SJSA1 (cell line): ENCODE measurements around the gene SLC25A21. TPM values are rescaled to one million over a fixed set of nuclear protein-coding genes. Genes with fewer than 3 reads are reported as not detected.
A peak's percentile ranks its signal among the peaks of the same experiment; 100 is the strongest.
"Not testable (repeated sequence)": the region's sequence is repeated elsewhere in the genome, so short reads cannot be mapped to it uniquely, and the experiment has no call there.

Source experiments
- DNase-seq, 2 experiments: peaks; one replicate each; pipeline ENCODE4 v3.0.0-alpha.2; 2015 to 2020; ENCODE audit warnings: low spot score in 2 of 2, low read depth in 1 of 2
- H3K27ac ChIP-seq: fragments of 250-450 bp; sonication (Bioruptor Pico); 2 replicates; pipeline ENCODE4 v1.5.1; 2020; ENCODE audit warnings: mild to moderate bottlenecking, moderate library complexity
- H3K27me3 ChIP-seq: fragments of 250-450 bp; sonication (Bioruptor Pico); replicated peaks from 2 replicates; pipeline ENCODE4 v1.5.1; 2020; ENCODE audit warnings: mild to moderate bottlenecking, moderate library complexity
- H3K36me3 ChIP-seq: fragments of 250-450 bp; sonication (Bioruptor Pico); 2 replicates; pipeline ENCODE4 v1.5.1; 2020; ENCODE audit warnings: mild to moderate bottlenecking
- H3K4me1 ChIP-seq: fragments of 250-450 bp; sonication (Bioruptor Pico); replicated peaks from 2 replicates; pipeline ENCODE4 v1.6.1; 2021; ENCODE audit warnings: mild to moderate bottlenecking
- H3K4me3 ChIP-seq: fragments of 250-450 bp; sonication (Bioruptor Pico); 2 replicates; pipeline ENCODE4 v1.5.1; 2020; ENCODE audit warnings: mild to moderate bottlenecking
- H3K9me3 ChIP-seq: fragments of 250-450 bp; sonication (Bioruptor Pico); replicated peaks from 2 replicates; pipeline ENCODE4 v1.5.1; 2020; ENCODE audit warnings: mild to moderate bottlenecking
- total RNA-seq: library from RNA; depleted of rRNA; stranded (reverse); fragments of >200 nt; shearing (Covaris generic); gene quantifications from 2 replicates; pipeline ENCODE4 v1.2.3, GENCODE V29; 2014; rRNA removed

SLC25A21 gene
- 1.2 and 2.6 TPM in 2 replicates for total RNA-seq

GRCh38 chr14:37172024-37172869 is at the start of gene SLC25A21:
SLC25A21 (minus strand) TSS chr14:37172606.
- no peaks in the 10 kb centered on the region for H3K27me3 ChIP-seq
- H3K4me1 ChIP-seq = peaks cover 4% of the 10 kb centered on the region; the same call in 1 of the 2 replicates
- no peaks in the 10 kb centered on the region for H3K9me3 ChIP-seq
- H3K4me3 ChIP-seq = peak within 1 kb of the TSS; percentile 65
- peak within 1 kb of the TSS; percentile 52 for H3K27ac ChIP-seq
- no peaks in the 10 kb centered on the region for H3K36me3 ChIP-seq
- DNase-seq = peak; percentile 78 to 84

DNA sequence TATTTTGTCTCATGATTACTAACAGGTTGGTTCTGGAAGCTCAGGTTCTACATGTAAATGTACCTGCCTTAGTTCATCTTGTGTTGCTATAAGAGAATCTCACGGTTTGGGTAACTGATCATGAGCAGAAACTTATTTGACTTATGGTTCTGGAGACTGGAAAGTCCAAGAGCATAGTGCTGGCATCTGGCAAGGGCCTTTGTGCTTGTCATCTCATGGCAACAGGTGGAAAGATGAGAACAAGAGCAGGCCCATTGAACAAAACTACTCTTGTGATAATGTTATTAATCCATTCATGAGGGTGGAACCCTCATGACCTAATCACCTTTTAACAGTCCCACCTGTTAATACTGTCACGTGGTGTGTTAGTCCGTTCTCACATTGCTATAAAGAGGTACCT is 48.7 kb upstream of the SLC25A21 start:
- no peak for DNase-seq
- Histone ChIP-seq H3K36me3 (no peaks in the 10 kb centered on the region), H3K4me3 (no peak overlapping the region), H3K4me1 (no peaks in the 10 kb centered on the region), H3K27me3 (no peaks in the 10 kb centered on the region), H3K27ac (no peak overlapping the region), H3K9me3 (peaks cover 5% of the 10 kb centered on the region; the same call in 1 of the 2 replicates)

GRCh38 chr14:37215345-37215744 is 42.9 kb upstream of the SLC25A21 start:
- Histone ChIP-seq H3K36me3 (no peaks in the 10 kb centered on the region), H3K9me3 (no peaks in the 10 kb centered on the region)

DNA sequence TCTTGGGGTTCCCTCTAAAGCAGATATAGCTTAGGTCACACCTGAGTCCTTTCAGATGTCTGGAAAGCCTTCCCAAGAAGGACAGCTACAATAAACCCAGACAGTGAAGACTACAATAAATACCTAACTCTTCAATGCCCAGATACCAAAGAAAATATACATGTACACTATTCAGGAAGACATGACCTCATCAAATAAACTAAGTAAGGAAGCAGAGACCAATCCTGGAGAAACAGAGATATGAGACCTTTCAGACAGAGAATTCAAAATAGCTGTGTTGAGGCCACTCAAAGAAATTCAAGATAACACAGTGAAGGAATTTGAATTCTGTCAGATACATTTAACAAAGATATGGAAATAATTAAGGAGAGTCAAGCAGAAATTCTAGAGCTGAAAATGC is 40.6 kb upstream of the SLC25A21 start:
- H3K4me3 ChIP-seq = no peak overlapping the region
- H3K9me3 ChIP-seq = no peaks in the 10 kb centered on the region
- H3K36me3 ChIP-seq = no peaks in the 10 kb centered on the region
- H3K27me3 ChIP-seq = no peaks in the 10 kb centered on the region
- H3K4me1 ChIP-seq = no peaks in the 10 kb centered on the region
- H3K27ac ChIP-seq = no peak overlapping the region
- no peak for DNase-seq

More at GRCh38 chr14:37215345-37215744, 42.9 kb upstream of the SLC25A21 start:
- no peak for DNase-seq
- Histone ChIP-seq H3K4me1 (no peaks in the 10 kb centered on the region), H3K4me3 (no peak overlapping the region), H3K27ac (no peak overlapping the region), H3K27me3 (no peaks in the 10 kb centered on the region)

GRCh38 chr14:37210448-37210847 is 38.0 kb upstream of the SLC25A21 start:
- no peak for DNase-seq
- Histone ChIP-seq H3K27ac (no peak overlapping the region), H3K36me3 (no peaks in the 10 kb centered on the region), H3K27me3 (no peaks in the 10 kb centered on the region), H3K4me3 (no peak overlapping the region), H3K4me1 (no peaks in the 10 kb centered on the region), H3K9me3 (no peaks in the 10 kb centered on the region; the same call in 1 of the 2 replicates)

- H3K9me3 ChIP-seq, H3K4me1 ChIP-seq, H3K36me3 ChIP-seq, H3K4me3 ChIP-seq, H3K27ac ChIP-seq, H3K27me3 ChIP-seq, DNase-seq: not testable (repeated sequence)
Measured at GRCh38 chr14:37209617-37210016, 37.2 kb upstream of the SLC25A21 start.

DNA sequence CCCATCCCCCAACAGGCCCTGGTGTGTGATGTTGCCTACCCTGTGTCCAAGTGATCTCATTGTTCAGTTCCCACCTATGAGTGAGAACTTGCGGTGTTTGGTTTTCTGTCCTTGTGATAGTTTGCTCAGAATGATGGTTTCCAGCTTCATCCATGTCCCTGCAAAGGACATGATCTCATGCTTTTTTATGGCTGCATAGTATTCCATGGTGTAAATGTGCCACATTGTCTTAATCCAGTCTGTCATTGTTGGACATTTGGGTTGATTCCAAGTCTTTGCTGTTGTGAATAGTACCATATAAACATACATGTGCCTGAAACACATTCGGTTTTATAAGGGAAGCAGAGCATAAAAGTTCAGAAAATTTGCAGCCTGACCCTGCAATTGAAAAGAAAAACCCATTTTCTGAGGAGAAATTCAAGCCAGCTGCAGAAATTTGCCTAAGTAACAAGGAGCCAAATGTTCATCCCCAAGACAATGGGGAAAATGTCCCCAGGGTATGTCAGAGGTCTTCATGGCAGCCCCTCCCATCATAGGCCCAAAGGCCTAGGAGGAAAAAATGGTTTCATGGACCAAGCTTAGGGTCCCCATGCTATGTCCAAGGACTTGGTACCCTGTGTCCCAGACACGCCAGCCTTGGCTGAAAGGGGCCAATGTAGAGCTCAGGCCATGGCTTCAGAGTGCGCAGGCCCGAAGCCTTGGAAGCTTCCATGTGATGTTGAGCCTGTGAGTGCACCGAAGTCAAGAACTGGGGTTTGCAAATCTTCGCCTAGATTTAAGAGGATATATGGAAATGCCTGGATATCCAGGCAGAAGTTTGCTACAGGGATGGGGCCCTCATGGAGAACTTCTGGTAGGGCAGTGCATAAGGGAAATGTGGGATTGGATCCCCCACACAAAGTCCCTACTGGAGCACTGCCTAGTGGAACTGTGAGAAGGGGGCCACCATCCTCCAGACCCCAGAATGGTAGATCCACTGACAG is 33.5 kb upstream of the SLC25A21 start:
- H3K36me3 ChIP-seq, DNase-seq, H3K27ac ChIP-seq, H3K27me3 ChIP-seq, H3K9me3 ChIP-seq, H3K4me3 ChIP-seq, H3K4me1 ChIP-seq: not testable (repeated sequence)

DNA sequence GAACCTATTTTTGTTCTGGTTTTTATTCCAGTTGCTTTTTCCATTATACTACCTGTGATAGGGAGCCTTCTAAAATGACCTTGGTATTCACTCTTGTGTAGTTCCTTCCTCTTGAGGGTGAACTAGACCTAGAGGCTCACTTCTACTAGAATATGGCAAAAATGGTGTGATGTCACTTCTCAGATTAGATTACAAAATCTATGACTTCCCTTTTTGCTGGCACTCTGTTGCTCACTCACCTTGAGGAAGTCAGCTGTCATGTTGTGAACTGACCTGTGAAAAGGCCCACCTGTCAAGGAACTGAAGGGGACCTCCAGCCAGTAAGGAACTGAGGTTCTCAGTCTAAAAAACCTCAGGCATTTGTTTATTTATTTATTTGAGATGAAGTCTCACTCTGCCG is 31.0 kb upstream of the SLC25A21 start:
- DNase-seq = no peak
- Histone ChIP-seq H3K27ac (no peak overlapping the region), H3K9me3 (no peaks in the 10 kb centered on the region; the same call in 1 of the 2 replicates), H3K27me3 (no peaks in the 10 kb centered on the region), H3K4me1 (no peaks in the 10 kb centered on the region), H3K4me3 (no peak overlapping the region), H3K36me3 (no peaks in the 10 kb centered on the region)

DNA sequence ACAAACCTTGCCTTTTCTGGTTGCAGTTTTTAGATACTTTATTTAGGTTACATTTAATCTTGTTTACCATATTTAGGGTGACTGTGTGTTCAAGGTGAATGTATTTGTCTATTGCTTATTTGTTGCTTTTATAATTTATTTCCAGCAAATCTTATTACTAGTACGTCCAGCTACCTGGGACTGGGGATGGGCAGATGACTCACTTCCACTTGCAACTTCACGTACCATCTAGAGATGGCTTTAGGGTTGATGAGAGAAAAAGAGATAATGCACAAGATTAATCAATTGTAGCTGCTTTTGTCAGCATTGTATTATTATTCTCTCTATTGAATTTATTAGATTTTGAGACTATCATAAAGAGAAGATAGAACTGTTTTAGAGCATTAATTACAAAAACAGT is 30.4 kb upstream of the SLC25A21 start:
- no peak overlapping the region for H3K27ac ChIP-seq
- H3K27me3 ChIP-seq = no peaks in the 10 kb centered on the region
- no peak overlapping the region for H3K4me3 ChIP-seq
- no peaks in the 10 kb centered on the region for H3K4me1 ChIP-seq
- no peak for DNase-seq
- no peaks in the 10 kb centered on the region; the same call in 1 of the 2 replicates for H3K9me3 ChIP-seq
- no peaks in the 10 kb centered on the region for H3K36me3 ChIP-seq

- Histone ChIP-seq H3K4me1 (no peaks in the 10 kb centered on the region), H3K4me3 (no peak overlapping the region), H3K27ac (no peak overlapping the region), H3K27me3 (no peaks in the 10 kb centered on the region), H3K36me3 (no peaks in the 10 kb centered on the region), H3K9me3 (no peaks in the 10 kb centered on the region; the same call in 1 of the 2 replicates)
- no peak for DNase-seq
Measured at GRCh38 chr14:37202265-37202664, 29.9 kb upstream of the SLC25A21 start.

- DNase-seq = no peak
- Histone ChIP-seq H3K27ac (no peak overlapping the region), H3K9me3 (no peaks in the 10 kb centered on the region; the same call in 1 of the 2 replicates), H3K27me3 (no peaks in the 10 kb centered on the region), H3K4me1 (no peaks in the 10 kb centered on the region), H3K4me3 (no peak overlapping the region), H3K36me3 (no peaks in the 10 kb centered on the region)
Measured at GRCh38 chr14:37201724-37202123, 29.3 kb upstream of the SLC25A21 start.

GRCh38 chr14:37198907-37199306 is 26.5 kb upstream of the SLC25A21 start:
- Histone ChIP-seq H3K9me3 (no peaks in the 10 kb centered on the region), H3K4me1 (no peaks in the 10 kb centered on the region), H3K27ac (no peak overlapping the region), H3K27me3 (no peaks in the 10 kb centered on the region), H3K36me3 (no peaks in the 10 kb centered on the region), H3K4me3 (no peak overlapping the region)
- no peak for DNase-seq

DNA sequence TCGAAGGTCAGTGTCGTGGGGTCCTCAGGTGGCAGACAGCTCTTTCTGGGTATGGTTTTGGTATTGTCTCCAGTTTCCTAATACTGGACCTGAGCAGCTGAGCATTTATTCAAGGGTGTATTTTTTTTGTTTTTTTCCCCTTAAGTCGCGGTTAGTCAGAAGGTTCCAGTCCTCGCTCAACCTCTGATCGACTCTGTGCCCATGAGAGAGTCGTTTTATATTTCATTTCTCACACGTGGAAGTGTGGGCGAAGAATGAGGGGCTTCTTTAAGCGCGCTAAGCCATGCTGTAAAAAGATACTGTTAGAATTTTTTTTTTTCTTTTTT is 25.8 kb upstream of the SLC25A21 start:
- Histone ChIP-seq H3K4me3 (peak overlapping the region; percentile 65), H3K4me1 (no peaks in the 10 kb centered on the region), H3K9me3 (no peaks in the 10 kb centered on the region), H3K36me3 (no peaks in the 10 kb centered on the region), H3K27ac (peak overlapping the region; percentile 36; the same call in 1 of the 2 replicates), H3K27me3 (no peaks in the 10 kb centered on the region)
- DNase-seq = no peak
